ENCODE results near the gene ATP6V0B. TPM values are rescaled to one million over a fixed set of nuclear protein-coding genes. Genes with fewer than 3 reads are reported as not detected.
A peak's percentile ranks its signal among the peaks of the same experiment; 100 is the strongest.

The ATP6V0B gene
- total and polyA plus RNA-seq, 2 of the 13 experiments (the other 11 are each of a cell fraction or from before 2014, with no cell fraction given) = 157 to 161 TPM

DNA sequence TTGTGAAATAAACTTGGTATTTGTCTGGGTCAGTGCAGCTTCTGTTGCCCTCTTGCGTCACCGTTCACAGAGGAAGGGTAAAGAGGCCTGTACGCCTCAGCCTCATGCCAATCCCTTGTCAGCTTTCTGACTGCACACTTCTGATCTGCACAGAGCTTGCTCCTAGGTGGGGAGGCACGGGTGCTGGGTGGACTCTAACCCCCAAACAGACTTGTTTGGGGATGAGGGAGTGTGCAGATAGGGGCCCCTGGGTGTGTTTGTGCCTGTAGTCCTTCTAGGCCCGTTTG lies 3.4 kb downstream of the ATP6V0B start (continued):
- TF ChIP-seq, protein P1, sequence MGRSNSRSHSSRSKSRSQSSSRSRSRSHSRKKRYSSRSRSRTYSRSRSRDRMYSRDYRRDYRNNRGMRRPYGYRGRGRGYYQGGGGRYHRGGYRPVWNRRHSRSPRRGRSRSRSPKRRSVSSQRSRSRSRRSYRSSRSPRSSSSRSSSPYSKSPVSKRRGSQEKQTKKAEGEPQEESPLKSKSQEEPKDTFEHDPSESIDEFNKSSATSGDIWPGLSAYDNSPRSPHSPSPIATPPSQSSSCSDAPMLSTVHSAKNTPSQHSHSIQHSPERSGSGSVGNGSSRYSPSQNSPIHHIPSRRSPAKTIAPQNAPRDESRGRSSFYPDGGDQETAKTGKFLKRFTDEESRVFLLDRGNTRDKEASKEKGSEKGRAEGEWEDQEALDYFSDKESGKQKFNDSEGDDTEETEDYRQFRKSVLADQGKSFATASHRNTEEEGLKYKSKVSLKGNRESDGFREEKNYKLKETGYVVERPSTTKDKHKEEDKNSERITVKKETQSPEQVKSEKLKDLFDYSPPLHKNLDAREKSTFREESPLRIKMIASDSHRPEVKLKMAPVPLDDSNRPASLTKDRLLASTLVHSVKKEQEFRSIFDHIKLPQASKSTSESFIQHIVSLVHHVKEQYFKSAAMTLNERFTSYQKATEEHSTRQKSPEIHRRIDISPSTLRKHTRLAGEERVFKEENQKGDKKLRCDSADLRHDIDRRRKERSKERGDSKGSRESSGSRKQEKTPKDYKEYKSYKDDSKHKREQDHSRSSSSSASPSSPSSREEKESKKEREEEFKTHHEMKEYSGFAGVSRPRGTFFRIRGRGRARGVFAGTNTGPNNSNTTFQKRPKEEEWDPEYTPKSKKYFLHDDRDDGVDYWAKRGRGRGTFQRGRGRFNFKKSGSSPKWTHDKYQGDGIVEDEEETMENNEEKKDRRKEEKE (IDR thresholded peaks at IDR 0.05) = no peak
- TF ChIP-seq KLF13 (CRISPR knock-in tag; IDR thresholded peaks at IDR 0.05) (no peak), ELF3 (CRISPR knock-in tag; IDR thresholded peaks at IDR 0.05) (no peak), EEA1 (CRISPR knock-in tag; IDR thresholded peaks at IDR 0.05; ENCODE audit: borderline replicate concordance) (0 out of 2 replicates have a peak, but pooled peaks have one; percentile 18), ZNF558 (CRISPR knock-in tag; IDR thresholded peaks at IDR 0.05; ENCODE audit: borderline replicate concordance) (0 out of 2 replicates have a peak, but pooled peaks have one; percentile 46), TCF12 (IDR thresholded peaks at IDR 0.05) (no peak), TCF12 (CRISPR knock-in tag; IDR thresholded peaks at IDR 0.05) (no peak), ZNF337 (CRISPR knock-in tag; IDR thresholded peaks at IDR 0.05; ENCODE audit: borderline replicate concordance, low read depth) (no peak), NKX3-1 (CRISPR knock-in tag; IDR thresholded peaks at IDR 0.05) (no peak), ZFX (CRISPR knock-in tag; IDR thresholded peaks at IDR 0.05; ENCODE audit: low read depth) (peak; percentile 72)
- TF ChIP-seq, protein P2, sequence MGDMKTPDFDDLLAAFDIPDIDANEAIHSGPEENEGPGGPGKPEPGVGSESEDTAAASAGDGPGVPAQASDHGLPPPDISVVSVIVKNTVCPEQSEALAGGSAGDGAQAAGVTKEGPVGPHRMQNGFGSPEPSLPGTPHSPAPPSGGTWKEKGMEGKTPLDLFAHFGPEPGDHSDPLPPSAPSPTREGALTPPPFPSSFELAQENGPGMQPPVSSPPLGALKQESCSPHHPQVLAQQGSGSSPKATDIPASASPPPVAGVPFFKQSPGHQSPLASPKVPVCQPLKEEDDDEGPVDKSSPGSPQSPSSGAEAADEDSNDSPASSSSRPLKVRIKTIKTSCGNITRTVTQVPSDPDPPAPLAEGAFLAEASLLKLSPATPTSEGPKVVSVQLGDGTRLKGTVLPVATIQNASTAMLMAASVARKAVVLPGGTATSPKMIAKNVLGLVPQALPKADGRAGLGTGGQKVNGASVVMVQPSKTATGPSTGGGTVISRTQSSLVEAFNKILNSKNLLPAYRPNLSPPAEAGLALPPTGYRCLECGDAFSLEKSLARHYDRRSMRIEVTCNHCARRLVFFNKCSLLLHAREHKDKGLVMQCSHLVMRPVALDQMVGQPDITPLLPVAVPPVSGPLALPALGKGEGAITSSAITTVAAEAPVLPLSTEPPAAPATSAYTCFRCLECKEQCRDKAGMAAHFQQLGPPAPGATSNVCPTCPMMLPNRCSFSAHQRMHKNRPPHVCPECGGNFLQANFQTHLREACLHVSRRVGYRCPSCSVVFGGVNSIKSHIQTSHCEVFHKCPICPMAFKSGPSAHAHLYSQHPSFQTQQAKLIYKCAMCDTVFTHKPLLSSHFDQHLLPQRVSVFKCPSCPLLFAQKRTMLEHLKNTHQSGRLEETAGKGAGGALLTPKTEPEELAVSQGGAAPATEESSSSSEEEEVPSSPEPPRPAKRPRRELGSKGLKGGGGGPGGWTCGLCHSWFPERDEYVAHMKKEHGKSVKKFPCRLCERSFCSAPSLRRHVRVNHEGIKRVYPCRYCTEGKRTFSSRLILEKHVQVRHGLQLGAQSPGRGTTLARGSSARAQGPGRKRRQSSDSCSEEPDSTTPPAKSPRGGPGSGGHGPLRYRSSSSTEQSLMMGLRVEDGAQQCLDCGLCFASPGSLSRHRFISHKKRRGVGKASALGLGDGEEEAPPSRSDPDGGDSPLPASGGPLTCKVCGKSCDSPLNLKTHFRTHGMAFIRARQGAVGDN (CRISPR knock-in tag; IDR thresholded peaks at IDR 0.05) = peak; percentile 87
- TF ChIP-seq, protein P3, sequence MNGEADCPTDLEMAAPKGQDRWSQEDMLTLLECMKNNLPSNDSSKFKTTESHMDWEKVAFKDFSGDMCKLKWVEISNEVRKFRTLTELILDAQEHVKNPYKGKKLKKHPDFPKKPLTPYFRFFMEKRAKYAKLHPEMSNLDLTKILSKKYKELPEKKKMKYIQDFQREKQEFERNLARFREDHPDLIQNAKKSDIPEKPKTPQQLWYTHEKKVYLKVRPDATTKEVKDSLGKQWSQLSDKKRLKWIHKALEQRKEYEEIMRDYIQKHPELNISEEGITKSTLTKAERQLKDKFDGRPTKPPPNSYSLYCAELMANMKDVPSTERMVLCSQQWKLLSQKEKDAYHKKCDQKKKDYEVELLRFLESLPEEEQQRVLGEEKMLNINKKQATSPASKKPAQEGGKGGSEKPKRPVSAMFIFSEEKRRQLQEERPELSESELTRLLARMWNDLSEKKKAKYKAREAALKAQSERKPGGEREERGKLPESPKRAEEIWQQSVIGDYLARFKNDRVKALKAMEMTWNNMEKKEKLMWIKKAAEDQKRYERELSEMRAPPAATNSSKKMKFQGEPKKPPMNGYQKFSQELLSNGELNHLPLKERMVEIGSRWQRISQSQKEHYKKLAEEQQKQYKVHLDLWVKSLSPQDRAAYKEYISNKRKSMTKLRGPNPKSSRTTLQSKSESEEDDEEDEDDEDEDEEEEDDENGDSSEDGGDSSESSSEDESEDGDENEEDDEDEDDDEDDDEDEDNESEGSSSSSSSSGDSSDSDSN (CRISPR knock-in tag; IDR thresholded peaks at IDR 0.05) = peak; percentile 38; the same call in 1 of the 2 replicates
- TF ChIP-seq, protein P4, sequence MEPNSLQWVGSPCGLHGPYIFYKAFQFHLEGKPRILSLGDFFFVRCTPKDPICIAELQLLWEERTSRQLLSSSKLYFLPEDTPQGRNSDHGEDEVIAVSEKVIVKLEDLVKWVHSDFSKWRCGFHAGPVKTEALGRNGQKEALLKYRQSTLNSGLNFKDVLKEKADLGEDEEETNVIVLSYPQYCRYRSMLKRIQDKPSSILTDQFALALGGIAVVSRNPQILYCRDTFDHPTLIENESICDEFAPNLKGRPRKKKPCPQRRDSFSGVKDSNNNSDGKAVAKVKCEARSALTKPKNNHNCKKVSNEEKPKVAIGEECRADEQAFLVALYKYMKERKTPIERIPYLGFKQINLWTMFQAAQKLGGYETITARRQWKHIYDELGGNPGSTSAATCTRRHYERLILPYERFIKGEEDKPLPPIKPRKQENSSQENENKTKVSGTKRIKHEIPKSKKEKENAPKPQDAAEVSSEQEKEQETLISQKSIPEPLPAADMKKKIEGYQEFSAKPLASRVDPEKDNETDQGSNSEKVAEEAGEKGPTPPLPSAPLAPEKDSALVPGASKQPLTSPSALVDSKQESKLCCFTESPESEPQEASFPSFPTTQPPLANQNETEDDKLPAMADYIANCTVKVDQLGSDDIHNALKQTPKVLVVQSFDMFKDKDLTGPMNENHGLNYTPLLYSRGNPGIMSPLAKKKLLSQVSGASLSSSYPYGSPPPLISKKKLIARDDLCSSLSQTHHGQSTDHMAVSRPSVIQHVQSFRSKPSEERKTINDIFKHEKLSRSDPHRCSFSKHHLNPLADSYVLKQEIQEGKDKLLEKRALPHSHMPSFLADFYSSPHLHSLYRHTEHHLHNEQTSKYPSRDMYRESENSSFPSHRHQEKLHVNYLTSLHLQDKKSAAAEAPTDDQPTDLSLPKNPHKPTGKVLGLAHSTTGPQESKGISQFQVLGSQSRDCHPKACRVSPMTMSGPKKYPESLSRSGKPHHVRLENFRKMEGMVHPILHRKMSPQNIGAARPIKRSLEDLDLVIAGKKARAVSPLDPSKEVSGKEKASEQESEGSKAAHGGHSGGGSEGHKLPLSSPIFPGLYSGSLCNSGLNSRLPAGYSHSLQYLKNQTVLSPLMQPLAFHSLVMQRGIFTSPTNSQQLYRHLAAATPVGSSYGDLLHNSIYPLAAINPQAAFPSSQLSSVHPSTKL (CRISPR knock-in tag; IDR thresholded peaks at IDR 0.05) = peak; percentile 20; the same call in 1 of the 2 replicates
- TF ChIP-seq, protein P5, sequence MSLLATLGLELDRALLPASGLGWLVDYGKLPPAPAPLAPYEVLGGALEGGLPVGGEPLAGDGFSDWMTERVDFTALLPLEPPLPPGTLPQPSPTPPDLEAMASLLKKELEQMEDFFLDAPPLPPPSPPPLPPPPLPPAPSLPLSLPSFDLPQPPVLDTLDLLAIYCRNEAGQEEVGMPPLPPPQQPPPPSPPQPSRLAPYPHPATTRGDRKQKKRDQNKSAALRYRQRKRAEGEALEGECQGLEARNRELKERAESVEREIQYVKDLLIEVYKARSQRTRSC (CRISPR knock-in tag; IDR thresholded peaks at IDR 0.05; ENCODE audit: low read depth) = no peak

Measured in HepG2 (cell line).